ENCODE results near the gene MTERF4.

- TF ChIP-seq EP300 (IDR thresholded peaks at IDR 0.05): no peak
- TF ChIP-seq, protein P1, sequence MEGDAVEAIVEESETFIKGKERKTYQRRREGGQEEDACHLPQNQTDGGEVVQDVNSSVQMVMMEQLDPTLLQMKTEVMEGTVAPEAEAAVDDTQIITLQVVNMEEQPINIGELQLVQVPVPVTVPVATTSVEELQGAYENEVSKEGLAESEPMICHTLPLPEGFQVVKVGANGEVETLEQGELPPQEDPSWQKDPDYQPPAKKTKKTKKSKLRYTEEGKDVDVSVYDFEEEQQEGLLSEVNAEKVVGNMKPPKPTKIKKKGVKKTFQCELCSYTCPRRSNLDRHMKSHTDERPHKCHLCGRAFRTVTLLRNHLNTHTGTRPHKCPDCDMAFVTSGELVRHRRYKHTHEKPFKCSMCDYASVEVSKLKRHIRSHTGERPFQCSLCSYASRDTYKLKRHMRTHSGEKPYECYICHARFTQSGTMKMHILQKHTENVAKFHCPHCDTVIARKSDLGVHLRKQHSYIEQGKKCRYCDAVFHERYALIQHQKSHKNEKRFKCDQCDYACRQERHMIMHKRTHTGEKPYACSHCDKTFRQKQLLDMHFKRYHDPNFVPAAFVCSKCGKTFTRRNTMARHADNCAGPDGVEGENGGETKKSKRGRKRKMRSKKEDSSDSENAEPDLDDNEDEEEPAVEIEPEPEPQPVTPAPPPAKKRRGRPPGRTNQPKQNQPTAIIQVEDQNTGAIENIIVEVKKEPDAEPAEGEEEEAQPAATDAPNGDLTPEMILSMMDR (IDR thresholded peaks at IDR 0.05): no peak
Observed at GRCh38 chr2:241142593-241142992, 40.5 kb upstream of the MTERF4 start.
